ENCODE results near the gene WDR93.
A peak's percentile ranks its signal among the peaks of the same experiment; 100 is the strongest.

WDR93 gene

DNA sequence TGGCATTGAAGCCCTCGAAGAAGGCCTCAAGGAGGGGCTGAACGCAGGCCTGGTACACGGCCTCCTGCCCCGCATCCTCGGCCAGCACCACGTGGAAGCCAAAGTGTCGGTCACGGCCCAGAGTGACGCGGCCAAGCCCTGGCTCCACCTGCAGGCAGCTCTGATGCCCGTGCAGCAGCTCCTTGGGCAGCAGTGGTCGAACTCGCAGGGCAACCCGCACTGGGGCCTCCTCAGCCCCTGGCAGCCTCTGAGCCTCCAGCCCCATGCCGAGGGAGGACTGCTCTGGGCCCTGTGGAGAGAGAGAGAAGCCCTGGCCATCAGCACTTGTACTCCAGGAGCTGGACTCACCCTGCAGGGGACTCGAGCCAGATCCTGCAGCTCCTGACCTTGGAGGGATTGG is 37.9 kb upstream of the WDR93 start:
- H3K9me3 ChIP-seq (ENCODE audit: control insufficient read depth, low read depth, low read length), result no peaks in the 10 kb centered on the region
- no peaks in the 10 kb centered on the region for H3K4me1 ChIP-seq (ENCODE audit: control insufficient read depth, low read depth, low read length)
- no peak overlapping the region for H3K9ac ChIP-seq (ENCODE audit: low read length)
- no peaks in the 10 kb centered on the region for H3K27me3 ChIP-seq (ENCODE audit: control insufficient read depth, insufficient read depth, low read length)
- peaks cover 5% of the 10 kb centered on the region for H3K36me3 ChIP-seq (ENCODE audit: control insufficient read depth, low read depth, low read length)
- H3K4me3 ChIP-seq (ENCODE audit: low read length), result no peak overlapping the region
- H3K27ac ChIP-seq (ENCODE audit: low read length), result no peak overlapping the region

DNA sequence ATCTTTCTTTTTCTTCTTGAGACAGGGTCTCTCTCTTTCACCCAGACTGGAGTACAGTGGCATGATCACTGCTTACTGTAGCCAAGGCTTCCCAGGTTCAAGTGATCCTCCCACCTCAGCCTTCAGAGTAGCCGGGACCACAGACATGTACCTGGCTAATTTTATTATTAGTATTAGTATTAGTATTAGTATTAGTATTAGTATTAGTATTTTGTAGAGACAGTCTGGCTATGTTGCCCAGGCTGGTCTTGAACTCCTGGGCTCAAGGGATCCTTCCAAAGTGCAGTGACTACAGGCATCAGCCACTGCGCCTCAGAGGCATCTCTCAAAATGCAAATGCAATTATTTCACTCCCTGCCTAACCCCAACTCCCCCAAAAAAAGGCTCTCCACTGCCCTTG is 37.0 kb upstream of the WDR93 start:
- Histone ChIP-seq H3K9ac (ENCODE audit: low read length) (no peak overlapping the region), H3K4me3 (ENCODE audit: low read length) (no peak overlapping the region), H3K27ac (ENCODE audit: low read length) (no peak overlapping the region), H3K36me3 (ENCODE audit: control insufficient read depth, low read depth, low read length) (peaks cover 5% of the 10 kb centered on the region), H3K4me1 (ENCODE audit: control insufficient read depth, low read depth, low read length) (no peaks in the 10 kb centered on the region), H3K27me3 (ENCODE audit: control insufficient read depth, insufficient read depth, low read length) (no peaks in the 10 kb centered on the region), H3K9me3 (ENCODE audit: control insufficient read depth, low read depth, low read length) (no peaks in the 10 kb centered on the region)

DNA sequence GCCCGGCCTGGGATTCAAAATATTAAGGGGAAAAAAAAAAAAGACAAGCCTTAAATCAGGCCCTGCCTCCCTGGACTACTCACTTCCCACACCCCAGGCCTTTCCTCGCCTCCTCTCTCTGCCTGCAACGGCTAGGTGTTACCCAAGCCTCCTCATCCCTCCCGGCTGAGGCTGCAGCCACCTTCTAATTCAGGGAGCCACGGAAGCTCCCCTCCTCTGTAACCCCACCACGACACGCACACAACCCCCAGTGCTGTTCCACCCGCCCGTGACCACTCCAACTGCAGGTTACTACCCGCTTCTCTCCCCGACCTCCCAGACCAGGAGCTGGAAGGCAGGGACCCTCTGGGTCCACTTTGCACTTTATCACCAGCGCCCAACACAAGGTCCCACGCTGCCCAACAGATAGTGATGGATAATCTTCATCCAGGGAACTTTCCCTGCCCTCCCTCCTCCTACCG is 36.3 kb upstream of the WDR93 start:
- Histone ChIP-seq H3K4me3 (ENCODE audit: low read length) (peak overlapping the region; percentile 78), H3K27ac (ENCODE audit: low read length) (no peak overlapping the region), H3K9ac (ENCODE audit: low read length) (peak overlapping the region; percentile 63), H3K36me3 (ENCODE audit: control insufficient read depth, low read depth, low read length) (peaks cover 4% of the 10 kb centered on the region), H3K9me3 (ENCODE audit: control insufficient read depth, low read depth, low read length) (no peaks in the 10 kb centered on the region), H3K27me3 (ENCODE audit: control insufficient read depth, insufficient read depth, low read length) (no peaks in the 10 kb centered on the region), H3K4me1 (ENCODE audit: control insufficient read depth, low read depth, low read length) (no peaks in the 10 kb centered on the region)

DNA sequence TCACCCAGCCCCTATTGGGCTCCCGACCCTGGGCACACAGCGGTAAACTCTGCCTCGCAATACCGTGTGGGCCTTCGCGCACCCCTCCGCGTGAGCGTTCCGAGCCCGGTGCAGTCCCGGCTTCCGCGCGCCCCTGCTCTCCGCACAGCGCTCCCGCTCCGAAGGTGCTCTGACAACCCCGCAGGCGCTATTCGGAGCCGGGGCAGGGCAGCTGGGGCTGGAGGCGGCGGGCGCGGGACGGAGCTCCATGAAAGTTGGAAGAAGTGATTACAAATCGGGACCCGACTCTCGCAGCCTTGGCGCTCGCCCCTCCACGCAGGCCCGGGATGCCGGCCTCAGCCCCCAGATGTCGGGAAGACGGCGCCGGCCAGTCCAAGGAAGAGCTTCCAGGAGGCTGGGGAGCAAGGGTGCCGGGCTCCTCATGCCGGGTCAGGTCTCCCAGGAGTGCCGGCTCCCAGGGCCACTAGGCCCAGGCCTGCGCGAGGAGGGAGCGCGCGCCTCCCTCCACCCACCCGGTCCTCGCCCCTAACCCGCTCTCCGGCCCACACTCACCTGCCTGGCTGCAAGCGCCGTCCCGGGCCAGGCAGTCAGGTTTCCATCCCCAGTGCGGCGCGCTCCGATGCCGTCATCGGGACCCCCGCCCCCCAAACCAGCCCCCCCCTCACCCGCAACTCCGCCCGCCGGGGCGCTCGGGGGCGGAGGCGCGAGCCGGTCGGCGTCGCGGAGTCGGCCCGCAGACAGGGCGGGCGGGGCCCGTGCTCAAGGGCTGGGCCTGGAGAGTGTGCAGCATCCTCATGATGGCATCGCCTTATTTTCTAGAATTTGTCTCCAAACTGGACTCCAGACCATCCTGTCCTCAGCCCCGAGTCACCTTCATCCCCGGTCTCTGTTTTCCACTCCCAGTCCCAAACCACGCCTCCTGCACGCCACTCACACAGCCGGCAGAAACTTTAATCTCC is 35.5 kb upstream of the WDR93 start, which contains the start of gene KIF7:
Gene KIF7 (minus strand): TSS at position 621 of the 959 bp plus-strand sequence. CDS start 2,537 bp downstream, outside the sequence.
- Histone ChIP-seq H3K4me3 (ENCODE audit: low read length) (peak within 1 kb of the TSS; percentile 78), H3K4me1 (ENCODE audit: control insufficient read depth, low read depth, low read length) (no peaks in the 10 kb centered on the region), H3K9ac (ENCODE audit: low read length) (peak within 1 kb of the TSS; percentile 63), H3K9me3 (ENCODE audit: control insufficient read depth, low read depth, low read length) (no peaks in the 10 kb centered on the region), H3K27me3 (ENCODE audit: control insufficient read depth, insufficient read depth, low read length) (peaks cover under 1% of the 10 kb centered on the region), H3K27ac (ENCODE audit: low read length) (no peak within 1 kb of the TSS), H3K36me3 (ENCODE audit: control insufficient read depth, low read depth, low read length) (no peaks in the 10 kb centered on the region)

DNA sequence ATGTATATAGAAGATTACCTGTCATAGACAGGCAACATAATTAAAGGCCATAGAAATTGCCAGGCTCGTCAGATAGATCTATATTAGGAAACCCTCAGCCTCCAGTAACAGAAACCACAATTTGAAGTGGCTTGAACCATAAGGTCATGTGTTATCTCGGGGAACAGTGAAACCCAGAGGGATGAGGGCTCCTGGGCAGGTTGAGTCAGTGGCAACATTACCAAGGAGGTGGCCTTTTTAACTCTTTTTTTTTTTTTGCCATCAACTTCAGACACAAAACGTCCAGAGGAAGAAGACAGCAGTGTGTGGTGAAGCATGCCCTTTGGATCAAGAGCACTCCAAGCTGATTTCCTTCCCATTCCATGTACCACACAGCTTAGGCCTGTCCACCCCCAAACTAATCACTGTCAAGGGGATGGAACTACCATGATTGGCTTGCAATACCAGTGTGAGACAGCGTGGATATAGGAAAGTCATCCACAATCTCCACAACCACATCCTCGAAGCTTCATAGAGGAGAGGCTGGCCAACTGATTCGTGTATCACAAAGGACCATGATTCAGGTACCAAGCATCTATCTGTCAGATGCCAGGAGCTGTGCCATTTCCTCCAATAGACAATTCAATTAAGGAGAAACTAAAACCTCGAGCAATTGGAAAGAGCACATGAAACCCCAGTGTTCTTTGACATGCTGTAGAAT is 34.3 kb upstream of the WDR93 start:
- H3K27ac ChIP-seq (ENCODE audit: low read length), result no peak overlapping the region
- no peak overlapping the region for H3K9ac ChIP-seq (ENCODE audit: low read length)
- no peak overlapping the region for H3K4me3 ChIP-seq (ENCODE audit: low read length)
- peaks cover 6% of the 10 kb centered on the region for H3K27me3 ChIP-seq (ENCODE audit: control insufficient read depth, insufficient read depth, low read length)
- no peaks in the 10 kb centered on the region for H3K4me1 ChIP-seq (ENCODE audit: control insufficient read depth, low read depth, low read length)
- no peaks in the 10 kb centered on the region for H3K9me3 ChIP-seq (ENCODE audit: control insufficient read depth, low read depth, low read length)
- no peaks in the 10 kb centered on the region for H3K36me3 ChIP-seq (ENCODE audit: control insufficient read depth, low read depth, low read length)

DNA sequence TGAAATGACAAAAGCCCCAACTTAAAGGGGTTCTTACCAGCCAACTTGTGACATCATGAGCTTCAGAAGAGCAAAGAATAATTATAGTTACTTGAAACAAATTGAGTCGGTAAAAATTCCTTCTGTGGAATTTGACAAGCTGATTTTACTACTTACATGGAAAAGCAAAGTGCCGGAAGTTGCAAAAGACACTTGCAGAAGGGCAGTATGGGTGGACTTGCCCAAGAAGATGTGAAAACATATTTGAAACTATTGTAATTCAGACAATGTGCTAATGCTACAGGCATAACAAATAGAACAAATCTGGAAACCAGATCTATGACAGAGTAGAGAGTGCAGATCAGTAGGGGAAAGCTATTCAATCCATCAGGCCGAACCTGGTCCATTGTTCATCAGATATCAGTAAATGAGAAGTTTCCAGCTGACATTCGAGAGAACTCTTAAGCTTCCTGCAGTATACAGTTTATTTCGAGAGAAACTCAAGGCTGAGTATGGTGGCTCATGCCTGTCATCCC is 32.9 kb upstream of the WDR93 start:
- H3K9ac ChIP-seq (ENCODE audit: low read length), result no peak overlapping the region
- no peaks in the 10 kb centered on the region for H3K4me1 ChIP-seq (ENCODE audit: control insufficient read depth, low read depth, low read length)
- H3K9me3 ChIP-seq (ENCODE audit: control insufficient read depth, low read depth, low read length), result no peaks in the 10 kb centered on the region
- no peak overlapping the region for H3K27ac ChIP-seq (ENCODE audit: low read length)
- peaks cover 6% of the 10 kb centered on the region for H3K27me3 ChIP-seq (ENCODE audit: control insufficient read depth, insufficient read depth, low read length)
- H3K36me3 ChIP-seq (ENCODE audit: control insufficient read depth, low read depth, low read length), result no peaks in the 10 kb centered on the region
- H3K4me3 ChIP-seq (ENCODE audit: low read length), result no peak overlapping the region

DNA sequence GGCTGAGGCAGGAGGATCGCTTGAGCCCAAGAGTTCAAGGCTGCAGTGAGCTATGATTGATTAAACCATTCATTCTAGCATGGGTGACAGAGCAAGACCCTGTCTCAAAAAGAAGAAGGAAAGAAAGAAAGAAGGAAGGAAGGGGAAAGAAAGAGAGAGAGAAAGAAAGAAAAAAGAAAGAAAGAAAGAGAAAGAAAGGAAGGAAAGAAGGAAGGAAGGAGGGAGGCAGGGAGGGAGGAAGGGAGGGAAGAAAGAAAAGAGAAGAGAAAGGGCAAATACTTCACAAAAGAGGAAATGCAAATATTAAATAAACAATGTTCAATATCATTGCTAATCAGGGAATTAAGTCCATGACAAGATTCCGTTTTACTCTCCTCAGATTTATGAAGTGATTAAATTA is 31.3 kb upstream of the WDR93 start:
- Histone ChIP-seq H3K9me3 (ENCODE audit: control insufficient read depth, low read depth, low read length) (no peaks in the 10 kb centered on the region), H3K4me3 (ENCODE audit: low read length) (no peak overlapping the region), H3K27me3 (ENCODE audit: control insufficient read depth, insufficient read depth, low read length) (peaks cover 11% of the 10 kb centered on the region), H3K27ac (ENCODE audit: low read length) (no peak overlapping the region), H3K36me3 (ENCODE audit: control insufficient read depth, low read depth, low read length) (no peaks in the 10 kb centered on the region), H3K9ac (ENCODE audit: low read length) (no peak overlapping the region), H3K4me1 (ENCODE audit: control insufficient read depth, low read depth, low read length) (no peaks in the 10 kb centered on the region)

DNA sequence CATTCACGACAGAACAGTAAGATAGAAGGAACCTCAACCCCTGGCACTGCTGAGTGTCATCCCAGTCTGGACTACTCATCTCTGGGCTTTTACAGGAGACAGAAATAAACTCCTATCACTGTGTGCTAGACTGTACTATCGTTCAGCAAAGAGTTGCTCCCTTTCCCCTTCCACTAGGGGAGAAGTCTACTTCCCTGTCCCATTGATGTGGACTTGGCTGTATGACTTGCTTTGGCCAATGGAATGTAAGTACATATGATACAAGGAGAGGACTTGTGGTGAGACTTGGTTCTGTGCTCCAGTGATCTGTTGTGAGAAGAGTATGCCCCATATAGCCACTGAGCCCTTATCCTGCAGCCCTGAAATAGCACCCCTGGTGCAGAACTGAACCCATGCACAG is 30.1 kb upstream of the WDR93 start:
- Histone ChIP-seq H3K27me3 (ENCODE audit: control insufficient read depth, insufficient read depth, low read length) (peaks cover 23% of the 10 kb centered on the region), H3K27ac (ENCODE audit: low read length) (no peak overlapping the region), H3K4me1 (ENCODE audit: control insufficient read depth, low read depth, low read length) (no peaks in the 10 kb centered on the region)

DNA sequence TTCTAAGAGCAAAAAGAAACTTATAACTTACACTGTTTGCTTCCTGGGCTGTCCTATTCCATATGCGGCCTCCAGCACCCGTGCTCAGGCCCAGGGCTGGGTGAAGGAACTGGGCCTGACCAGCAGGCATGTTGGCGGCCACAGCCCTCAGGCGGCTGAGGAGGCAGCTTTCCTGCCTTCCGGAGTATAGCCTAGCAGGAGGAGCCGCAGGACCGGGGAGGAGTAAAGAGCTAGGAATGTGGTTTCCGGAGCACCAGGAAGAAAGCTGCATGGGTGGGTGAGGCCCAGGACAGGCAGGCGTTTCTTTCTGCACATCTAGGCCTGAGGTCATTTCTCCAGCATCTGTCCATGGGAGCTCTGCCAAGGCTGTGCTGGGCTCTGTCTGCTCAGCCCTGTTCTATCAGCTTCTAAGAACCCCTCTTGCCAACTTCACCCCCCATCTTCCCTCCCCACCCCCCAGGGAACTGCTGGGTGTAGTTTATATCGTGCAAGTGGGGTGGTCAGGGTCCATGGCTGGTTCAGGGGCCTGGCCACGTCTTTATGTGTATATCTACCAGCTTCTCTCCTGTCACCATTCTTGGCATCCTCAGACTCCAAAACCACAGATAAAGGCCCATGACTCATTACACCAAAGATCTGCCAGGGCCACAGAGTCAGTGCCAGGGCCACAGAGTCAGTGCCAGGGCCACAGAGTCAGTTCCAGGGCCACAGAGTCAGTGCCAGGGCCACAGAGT is 27.6 kb upstream of the WDR93 start:
- no peaks in the 10 kb centered on the region for H3K4me1 ChIP-seq (ENCODE audit: control insufficient read depth, low read depth, low read length)
- no peak overlapping the region for H3K9ac ChIP-seq (ENCODE audit: low read length)
- peaks cover 36% of the 10 kb centered on the region for H3K27me3 ChIP-seq (ENCODE audit: control insufficient read depth, insufficient read depth, low read length)
- H3K4me3 ChIP-seq (ENCODE audit: low read length), result no peak overlapping the region
- no peak overlapping the region for H3K27ac ChIP-seq (ENCODE audit: low read length)
- no peaks in the 10 kb centered on the region for H3K36me3 ChIP-seq (ENCODE audit: control insufficient read depth, low read depth, low read length)
- H3K9me3 ChIP-seq (ENCODE audit: control insufficient read depth, low read depth, low read length), result no peaks in the 10 kb centered on the region

More for the DNA sequence above, 30.1 kb upstream of the WDR93 start:
- no peak overlapping the region for H3K9ac ChIP-seq (ENCODE audit: low read length)
- H3K36me3 ChIP-seq (ENCODE audit: control insufficient read depth, low read depth, low read length), result no peaks in the 10 kb centered on the region
- no peak overlapping the region for H3K4me3 ChIP-seq (ENCODE audit: low read length)
- no peaks in the 10 kb centered on the region for H3K9me3 ChIP-seq (ENCODE audit: control insufficient read depth, low read depth, low read length)

DNA sequence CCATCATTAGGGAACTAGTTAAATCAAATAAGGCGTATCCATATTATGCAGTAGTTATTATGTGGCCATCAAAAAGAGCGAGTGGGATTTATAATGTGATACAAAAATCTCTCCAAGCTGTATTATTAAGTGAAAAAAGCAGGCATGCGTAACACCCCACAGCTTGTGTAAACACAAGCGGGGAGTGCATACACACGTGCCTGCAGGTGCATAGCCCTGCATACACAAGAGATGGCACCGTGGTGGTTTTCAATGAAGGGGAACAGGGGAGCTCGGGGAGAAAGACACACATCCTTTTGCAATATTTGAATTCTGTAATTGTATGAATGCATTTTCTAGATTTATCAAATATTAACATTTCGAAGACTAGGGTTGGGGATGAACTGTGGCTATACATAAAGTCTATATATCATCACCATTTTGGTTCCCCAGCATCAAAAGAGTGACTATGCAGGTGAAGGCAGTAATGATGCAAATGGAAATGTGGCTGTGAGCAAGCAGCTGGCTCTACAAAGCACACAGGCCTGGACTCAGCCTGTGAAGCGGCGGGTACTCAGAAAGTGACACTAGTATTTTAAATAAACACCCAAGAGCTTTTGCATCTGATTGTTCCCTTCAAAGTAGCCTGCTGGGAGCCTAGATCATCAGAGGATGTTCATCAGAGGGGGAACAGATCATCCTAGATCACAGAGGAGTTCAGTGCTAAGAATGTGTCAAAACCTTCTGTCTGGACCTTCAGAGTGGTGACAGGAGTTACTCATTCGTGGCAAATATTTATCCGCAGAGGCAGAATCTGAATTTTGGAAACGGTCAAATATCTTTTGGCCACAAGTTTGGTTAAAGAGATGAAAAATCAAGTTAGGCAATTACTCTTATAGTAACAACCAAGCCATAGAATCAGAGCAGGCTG is 25.9 kb upstream of the WDR93 start:
- Histone ChIP-seq H3K4me3 (ENCODE audit: low read length) (peak overlapping the region; percentile 44), H3K27ac (ENCODE audit: low read length) (no peak overlapping the region), H3K36me3 (ENCODE audit: control insufficient read depth, low read depth, low read length) (no peaks in the 10 kb centered on the region), H3K9me3 (ENCODE audit: control insufficient read depth, low read depth, low read length) (no peaks in the 10 kb centered on the region), H3K27me3 (ENCODE audit: control insufficient read depth, insufficient read depth, low read length) (peaks cover 36% of the 10 kb centered on the region), H3K9ac (ENCODE audit: low read length) (no peak overlapping the region), H3K4me1 (ENCODE audit: control insufficient read depth, low read depth, low read length) (no peaks in the 10 kb centered on the region)

Data from iPS-18a (cell line).